K562 (cell line): ENCODE measurements around the gene IQCE. TPM values are rescaled to one million over a fixed set of nuclear protein-coding genes. Genes with fewer than 3 reads are reported as not detected.

Experiments
- ATAC-seq: fragments of 200-7000 bp; cut with Tn5 transposase; 3 replicates; pipeline ENCODE4 v1.9.1; 2020; ENCODE audit warnings: moderate library complexity
- BruUV-seq: library from RNA; stranded (reverse); fragments of 400-500 nt; replicated peaks from 2 replicates; lab custom pipeline; 2021; lab: Mats Ljungman, UMichigan
- CTCF ChIA-PET: fragments of 300-600 bp; formaldehyde crosslinking; extraction: SDS; loops from one replicate; lab custom pipeline; 2021; ENCODE audit warnings: low intra/inter-chr PET ratio; lab: Yijun Ruan, JAX
- POLR2A ChIA-PET: fragments of 300-600, 350-650 bp; sonication (Branson Sonifier 250); formaldehyde crosslinking; extraction: SDS; loops from one replicate; lab custom pipeline; 2021; ENCODE audit warnings: antibody characterized with exemption, inconsistent platforms; lab: Yijun Ruan, JAX
- DNase-seq, 4 experiments: peaks; one replicate each; pipeline versions ENCODE4 v3.0.0 to v3.0.0-alpha.2; 2011 to 2018; ENCODE audit warnings: low spot score in 3 of 4, mixed read lengths in 3 of 4; ENCODE audit errors: extremely low read depth in 1 of 4
- FAIRE-seq: peaks from 2 replicates; lab custom pipeline; 2011; peaks lifted over from hg19 to GRCh38; lab: Jason Lieb, UNC
- H2AFZ ChIP-seq: 2 replicates; pipeline ENCODE4 v1.6.0; 2011; ENCODE audit warnings: low read depth, low read length, control low read depth, inconsistent platforms
- H3K27ac ChIP-seq: fragments of 200-600 bp; 3 replicates; pipeline ENCODE4 v1.8.0; 2011; ENCODE audit warnings: low read depth, mild to moderate bottlenecking, control low read depth, inconsistent platforms, low read length, moderate library complexity, mixed read lengths; ENCODE audit errors: extremely low read depth
- H3K27me3 ChIP-seq, 2 experiments: fragments of 300-600 bp in 1 of 2; 2 replicates in 1 of 2; 3 replicates in 1 of 2; pipeline versions ENCODE4 v1.6.0 to v1.8.0; 2011; ENCODE audit warnings: inconsistent platforms in 2 of 2, low read length in 2 of 2, mild to moderate bottlenecking in 1 of 2, mixed read lengths in 1 of 2, moderate library complexity in 1 of 2; ENCODE audit not compliant: control insufficient read depth in 2 of 2, insufficient read depth in 2 of 2
- H3K36me3 ChIP-seq: fragments of 300-600 bp; 3 replicates; pipeline ENCODE4 v1.8.0; 2011; ENCODE audit warnings: mild to moderate bottlenecking, low read length, inconsistent platforms; ENCODE audit not compliant: control insufficient read depth, insufficient read depth
- H3K4me1 ChIP-seq, 2 experiments: fragments of 200-600 bp in 1 of 2; replicated peaks in 1 of 2; 2 replicates in 1 of 2; 3 replicates in 1 of 2; pipeline versions ENCODE4 v1.5.1 to v1.8.0; 2011; ENCODE audit warnings: inconsistent platforms in 2 of 2, low read length in 2 of 2, mild to moderate bottlenecking in 1 of 2, mixed read lengths in 1 of 2, moderate library complexity in 1 of 2; ENCODE audit not compliant: control insufficient read depth in 2 of 2, insufficient read depth in 2 of 2
- H3K4me2 ChIP-seq: 2 replicates; pipeline ENCODE4 v1.6.1; 2011; ENCODE audit warnings: low read length, control low read depth, inconsistent platforms, mixed read lengths; ENCODE audit not compliant: insufficient read depth
- H3K4me3 ChIP-seq: fragments of 200-600 bp; sonication (generic), shearing (Covaris generic); 2 replicates; pipeline ENCODE4 v1.5.1; 2016; ENCODE audit warnings: control low read depth, inconsistent platforms
- H3K79me2 ChIP-seq: fragments of 200-600 bp; 3 replicates; pipeline ENCODE4 v1.8.0; 2011; ENCODE audit warnings: low read length, inconsistent platforms; ENCODE audit not compliant: control insufficient read depth, insufficient read depth
- H3K9ac ChIP-seq, 2 experiments: 2 replicates each; pipeline versions ENCODE4 v1.6.0 to v1.6.1; 2011; ENCODE audit warnings: low read depth in 2 of 2, low read length in 2 of 2, control low read depth in 1 of 2, inconsistent platforms in 1 of 2, mild to moderate bottlenecking in 1 of 2, mixed read lengths in 1 of 2; ENCODE audit not compliant: insufficient read depth in 1 of 2
- H3K9me1 ChIP-seq: one replicate; pipeline ENCODE4 v1.6.0; 2011; ENCODE audit warnings: inconsistent platforms, mild to moderate bottlenecking, low read length, moderate library complexity; ENCODE audit not compliant: control insufficient read depth, insufficient read depth
- H3K9me3 ChIP-seq: replicated peaks from 2 replicates; pipeline ENCODE4 v1.5.1; 2011; ENCODE audit warnings: low read depth, low read length, inconsistent platforms; ENCODE audit not compliant: control insufficient read depth, insufficient read depth
- H4K20me1 ChIP-seq: replicated peaks from 2 replicates; pipeline ENCODE4 v1.6.1; 2011; ENCODE audit warnings: low read length, inconsistent platforms, mixed read lengths; ENCODE audit not compliant: control insufficient read depth, insufficient read depth
- BCOR ChIP-seq: fragments of 450-650 bp; IDR thresholded peaks from 2 replicates; pipeline ENCODE4 v1.6.1; 2016
- ETV1 ChIP-seq: fragments of 450-650 bp; conservative IDR thresholded peaks from 2 replicates; pipeline ENCODE4 v1.6.1; 2016; ENCODE audit warnings: missing genetic modification characterization, control low read depth, low read depth, missing compliant biosample characterization
- FOXP1 ChIP-seq: sonication (generic); formaldehyde crosslinking; IDR thresholded peaks from 2 replicates; pipeline ENCODE4 v1.8.0; 2022; ENCODE audit warnings: mild to moderate bottlenecking, missing genetic modification reagents
- HDAC1 ChIP-seq, 2 experiments: fragments of 450-650 bp; IDR thresholded peaks; 2 replicates each; pipeline ENCODE4 v1.6.1; 2016 to 2017; ENCODE audit warnings: inconsistent platforms in 1 of 2, mild to moderate bottlenecking in 1 of 2, moderate library complexity in 1 of 2
- KDM1A ChIP-seq, 2 experiments: fragments of 450-650 bp; IDR thresholded peaks; 2 replicates each; pipeline ENCODE4 v1.6.1; 2016; ENCODE audit warnings: mild to moderate bottlenecking in 2 of 2
- LCOR ChIP-seq: sonication (generic); formaldehyde crosslinking; IDR thresholded peaks from 2 replicates; pipeline ENCODE4 v1.8.0; 2022; ENCODE audit warnings: mild to moderate bottlenecking, missing genetic modification reagents
- MTA1 ChIP-seq: fragments of 450-650 bp; IDR thresholded peaks from 2 replicates; pipeline ENCODE4 v1.6.1; 2017; ENCODE audit warnings: borderline replicate concordance
- OTX1 ChIP-seq: fragments of 450-650 bp; formaldehyde crosslinking; IDR thresholded peaks from 2 replicates; pipeline ENCODE4 v1.4.0; 2022; ENCODE audit warnings: mild to moderate bottlenecking
- PML ChIP-seq: IDR thresholded peaks from 2 replicates; pipeline ENCODE4 v1.6.1; 2012; ENCODE audit warnings: low read length, inconsistent platforms
- RBBP5 ChIP-seq: fragments of 200-600 bp; sonication (generic); IDR thresholded peaks from 2 replicates; pipeline ENCODE4 v1.6.1; 2012; ENCODE audit warnings: borderline replicate concordance, mild to moderate bottlenecking, low read length, control low read depth, inconsistent platforms; ENCODE audit not compliant: insufficient read depth, poor library complexity, severe bottlenecking
- RBM25 ChIP-seq: fragments of 200-400 bp; formaldehyde crosslinking; IDR thresholded peaks from 2 replicates; pipeline ENCODE4 v1.6.1; 2018; ENCODE audit warnings: low read length, low read depth, moderate library complexity; ENCODE audit not compliant: severe bottlenecking
- ZBTB33 ChIP-seq: sonication (generic); formaldehyde crosslinking; IDR thresholded peaks from 2 replicates; pipeline ENCODE4 v1.8.1; 2023; ENCODE audit warnings: mild to moderate bottlenecking, missing genetic modification reagents
- ZNF512 ChIP-seq: IDR thresholded peaks from 2 replicates; pipeline ENCODE4 v1.6.1; 2016; ENCODE audit warnings: missing genetic modification characterization, missing compliant biosample characterization
- WGBS: fragments of 100-300 bp; shearing (Covaris generic); methylation state at CpG from one replicate; pipeline ENCODE4 v1.1.6; 2016; ENCODE audit warnings: low coverage, mixed read lengths; ENCODE audit not compliant: insufficient coverage; ENCODE audit errors: missing lambda C conversion rate; 5-methylcytosine and 5-hydroxymethylcytosine counted together
- in situ Hi-C: fragments of 300-500 bp; cut with MboI; formaldehyde crosslinking; loops from 4 replicates; pipeline ENCODE4 v1.15.0; 2018; ENCODE audit warnings: inconsistent platforms, mixed read lengths
- intact Hi-C: fragments of 100-400 bp; cut with micrococcal nuclease; formaldehyde crosslinking; loops from 2 replicates; pipeline ENCODE4 v1.14.2; 2022
- polyA plus RNA-seq, 8 experiments: library from polyadenylated mRNA; depleted of rRNA in 4 of 8; stranded (reverse) in 5 of 8; unstranded in 3 of 8; fragments of >200 nt; fragmentation: Nextera tagmentation in 2 of 8; fragmentation: Illumina TruSeq in 1 of 8; extraction: Ambion mirVana in 2 of 8; extraction: Trizol in 1 of 8; gene quantifications; 2 replicates each; pipeline versions ENCODE4 v1.2.1 to v1.2.3, GENCODE V29; 2011 to 2014; ENCODE audit warnings: inconsistent platforms in 1 of 8, missing spikeins in 1 of 8
- total RNA-seq, 7 experiments: library from RNA; depleted of rRNA in 6 of 7; stranded (reverse); fragments of >200 nt in 6 of 7; fragmentation: Illumina TruSeq in 2 of 7; extraction: Trizol in 2 of 7; gene quantifications; 2 replicates each; pipeline versions ENCODE4 v1.2.1 to v1.2.3, GENCODE V29; 2011 to 2021; ENCODE audit warnings: low replicate concordance in 1 of 7
- TF ChIP-seq, protein P1 (sequence below): fragments of 250-450 bp; sonication (Bioruptor Pico); IDR thresholded peaks from 2 replicates; pipeline ENCODE4 v1.5.1; 2021; ENCODE audit warnings: mild to moderate bottlenecking
- TF ChIP-seq, protein P2 (sequence below): fragments of 450-650 bp; IDR thresholded peaks from 2 replicates; pipeline ENCODE4 v1.6.1; 2016; ENCODE audit warnings: missing biosample characterization, missing genetic modification characterization

Gene IQCE
- total and polyA plus RNA-seq, 9 of the 15 experiments (the other 6 are each of a cell fraction or from before 2014, with no cell fraction given): 0.18 to 8.5 (median 4.2) TPM

GRCh38 chr7:2627258-2628129, 68.7 kb downstream of the IQCE start:
- H3K4me2 ChIP-seq: no peak overlapping the region
- in situ Hi-C loops: no loop called here
- FAIRE-seq: no peak
- H3K9ac ChIP-seq: peak overlapping the region in 1 of 2 experiments; percentile 63; a peak in 1 of 4 replicates
- no peaks in the 10 kb centered on the region for H3K9me1 ChIP-seq
- H3K4me1 ChIP-seq: peaks cover 23 to 57% of the 10 kb centered on the region in 2 experiments
- H3K36me3 ChIP-seq: no peaks in the 10 kb centered on the region
- no peaks in the 10 kb centered on the region; the same call in 2 of the 3 replicates for H3K79me2 ChIP-seq
- no TSS peak for BruUV-seq
- H3K27me3 ChIP-seq: no peaks in the 10 kb centered on the region; a peak in 1 of 5 replicates
- ChIA-PET CTCF (no interaction called here), POLR2A (interaction anchor here (0.7 to 1.7 kb wide), 3 partner anchors 9 to 40 kb away, joined by 3 to 6 read pairs (median 3); no protein-coding TSS in a partner anchor)
- no peak for ATAC-seq
- H4K20me1 ChIP-seq: no peaks in the 10 kb centered on the region
- H3K27ac ChIP-seq: no peak overlapping the region
- no peak overlapping the region for H3K4me3 ChIP-seq
- no peaks in the 10 kb centered on the region for H3K9me3 ChIP-seq
- no peak for DNase-seq
- no peak overlapping the region for H2AFZ ChIP-seq
- 27% methylated on average over 7 of the region's 9 CpGs for WGBS
- intact Hi-C loops: no loop called here
- TF ChIP-seq PML: no peak
- TF ChIP-seq RBBP5: no peak
- peak; percentile 87 for TF ChIP-seq ZNF512
- peak; percentile 39 to 54; a peak in 3 of 4 replicates for TF ChIP-seq KDM1A (IDR thresholded peaks at IDR 0.05)
- TF ChIP-seq, protein P1, sequence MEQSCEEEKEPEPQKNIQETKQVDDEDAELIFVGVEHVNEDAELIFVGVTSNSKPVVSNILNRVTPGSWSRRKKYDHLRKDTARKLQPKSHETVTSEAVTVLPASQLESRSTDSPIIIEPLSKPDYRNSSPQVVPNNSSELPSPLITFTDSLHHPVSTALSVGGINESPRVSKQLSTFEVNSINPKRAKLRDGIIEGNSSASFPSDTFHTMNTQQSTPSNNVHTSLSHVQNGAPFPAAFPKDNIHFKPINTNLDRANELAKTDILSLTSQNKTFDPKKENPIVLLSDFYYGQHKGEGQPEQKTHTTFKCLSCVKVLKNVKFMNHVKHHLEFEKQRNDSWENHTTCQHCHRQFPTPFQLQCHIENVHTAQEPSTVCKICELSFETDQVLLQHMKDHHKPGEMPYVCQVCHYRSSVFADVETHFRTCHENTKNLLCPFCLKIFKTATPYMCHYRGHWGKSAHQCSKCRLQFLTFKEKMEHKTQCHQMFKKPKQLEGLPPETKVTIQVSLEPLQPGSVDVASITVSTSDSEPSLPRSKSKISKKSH (CRISPR knock-in tag): no peak
- TF ChIP-seq, protein P2, sequence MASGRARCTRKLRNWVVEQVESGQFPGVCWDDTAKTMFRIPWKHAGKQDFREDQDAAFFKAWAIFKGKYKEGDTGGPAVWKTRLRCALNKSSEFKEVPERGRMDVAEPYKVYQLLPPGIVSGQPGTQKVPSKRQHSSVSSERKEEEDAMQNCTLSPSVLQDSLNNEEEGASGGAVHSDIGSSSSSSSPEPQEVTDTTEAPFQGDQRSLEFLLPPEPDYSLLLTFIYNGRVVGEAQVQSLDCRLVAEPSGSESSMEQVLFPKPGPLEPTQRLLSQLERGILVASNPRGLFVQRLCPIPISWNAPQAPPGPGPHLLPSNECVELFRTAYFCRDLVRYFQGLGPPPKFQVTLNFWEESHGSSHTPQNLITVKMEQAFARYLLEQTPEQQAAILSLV (tag): no peak
- no peak for TF ChIP-seq FOXP1 (CRISPR knock-in tag)
- peak; percentile 69; the same call in 1 of the 2 replicates for TF ChIP-seq BCOR
- peak; percentile 86 for TF ChIP-seq RBM25
- no peak for TF ChIP-seq LCOR (CRISPR knock-in tag)
- TF ChIP-seq ETV1: no peak
- peak; percentile 48; the same call in 1 of the 2 replicates for TF ChIP-seq ZBTB33 (CRISPR knock-in tag)
- TF ChIP-seq MTA1: peak; percentile 51; the same call in 1 of the 2 replicates
- TF ChIP-seq OTX1: 0 out of 2 replicates have a peak, but pooled peaks have one; percentile 17
- peak in 1 of 2 experiments; percentile 39; a peak in 1 of 4 replicates for TF ChIP-seq HDAC1 (IDR thresholded peaks at IDR 0.05)
